ELR (cell line): ENCODE results near the gene BPIFB4.
A peak's percentile ranks its signal among the peaks of the same experiment; 100 is the strongest.
"Not testable (repeated sequence)": the region's sequence is repeated elsewhere in the genome, so short reads cannot be mapped to it uniquely, and the experiment has no call there.

Experiments used
- DNase-seq: peaks from one replicate; pipeline ENCODE4 v3.0.0-alpha.2; 2015; ENCODE audit warnings: low read depth

The BPIFB4 gene

DNA sequence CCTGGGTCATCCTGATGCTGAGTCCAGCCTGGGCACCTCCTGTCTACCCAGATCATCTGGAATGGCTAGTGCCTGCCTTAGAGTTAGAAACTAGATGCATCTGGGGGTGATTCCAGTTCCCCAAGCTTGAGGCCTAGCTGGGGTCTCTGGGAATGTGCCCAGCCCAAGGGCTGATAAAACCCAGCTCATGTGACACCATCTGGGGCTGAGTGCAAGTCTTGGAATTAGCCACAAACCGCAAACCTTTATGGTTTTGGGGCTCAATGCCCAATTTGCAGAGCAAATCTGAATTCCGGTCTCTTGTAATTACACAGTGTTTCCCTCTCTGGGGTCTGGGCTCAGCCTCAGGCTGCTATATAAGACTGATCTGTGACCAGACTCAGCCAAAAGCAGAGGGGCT lies at the start of gene BPIFB4:
Gene BPIFB4, plus strand, starts transcription at position 385 of the 400 bp plus-strand sequence. CDS start 1,884 bp downstream, outside the sequence.
- no peak for DNase-seq

- DNase-seq: no peak
Observed at GRCh38 chr20:33030076-33030475, 49.4 kb upstream of the BPIFB4 start.

DNA sequence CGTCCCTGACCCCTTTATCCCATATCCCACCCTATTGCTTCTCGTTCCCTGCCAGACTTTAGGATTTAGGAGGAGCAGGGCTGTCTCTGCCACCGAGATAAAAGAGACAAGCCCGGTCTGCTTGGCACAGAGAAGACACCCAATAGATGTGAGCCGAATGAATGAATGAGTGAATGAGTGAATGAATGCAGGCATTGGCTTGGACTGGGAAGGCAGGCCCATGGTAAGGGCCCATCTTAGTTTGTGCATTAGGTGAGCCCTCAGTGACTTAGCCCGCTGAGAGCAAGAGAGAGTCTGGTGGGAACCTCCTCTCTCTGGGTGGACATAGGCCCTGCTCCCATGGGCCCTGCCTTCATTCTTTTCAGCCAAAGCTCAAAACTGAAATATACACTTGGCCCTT lies 48.9 kb upstream of the BPIFB4 start:
- no peak for DNase-seq

DNA sequence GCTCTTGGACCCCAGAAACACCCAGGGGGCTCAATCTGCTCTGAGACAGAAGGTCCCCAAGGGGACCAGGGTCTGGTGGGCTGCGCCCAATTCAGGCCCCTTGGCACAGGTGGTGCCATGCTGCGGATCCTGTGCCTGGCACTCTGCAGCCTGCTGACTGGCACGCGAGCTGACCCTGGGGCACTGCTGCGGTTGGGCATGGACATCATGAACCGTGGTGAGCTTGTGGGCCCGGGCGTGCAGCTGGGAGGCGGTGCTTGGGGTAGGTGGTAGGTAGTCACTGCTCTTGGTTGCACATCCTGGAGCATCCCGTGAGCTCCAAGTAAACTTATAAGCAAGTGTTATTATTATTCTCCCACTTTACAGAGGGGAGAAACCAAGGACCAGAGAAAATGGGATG lies 47.9 kb upstream of the BPIFB4 start, which contains the start of gene BPIFB6:
Gene BPIFB6, plus strand, starts transcription at position 118 of the 400 bp plus-strand sequence. Its CDS starts 0 bp downstream, at position 118.
- no peak for DNase-seq

DNA sequence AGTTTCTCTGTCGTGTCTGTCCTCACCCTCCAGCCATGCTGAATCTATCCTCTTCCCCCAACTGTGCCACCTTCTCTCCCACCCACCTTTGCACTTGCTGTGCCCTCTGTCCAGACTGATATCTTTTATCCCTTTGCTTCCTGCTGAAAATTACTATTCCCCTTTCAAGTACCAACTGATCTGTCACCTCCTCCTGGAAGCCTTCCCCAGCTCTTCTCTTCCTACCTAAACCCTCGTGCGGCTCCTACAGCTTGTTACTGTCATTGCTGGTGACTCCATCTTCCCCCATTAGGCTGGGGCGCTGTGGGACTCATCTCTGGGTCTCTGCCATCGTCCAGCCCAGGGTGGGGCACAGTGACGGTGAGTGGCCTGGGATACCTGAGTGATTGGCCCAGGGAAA lies 46.9 kb upstream of the BPIFB4 start:
- DNase-seq: no peak

DNA sequence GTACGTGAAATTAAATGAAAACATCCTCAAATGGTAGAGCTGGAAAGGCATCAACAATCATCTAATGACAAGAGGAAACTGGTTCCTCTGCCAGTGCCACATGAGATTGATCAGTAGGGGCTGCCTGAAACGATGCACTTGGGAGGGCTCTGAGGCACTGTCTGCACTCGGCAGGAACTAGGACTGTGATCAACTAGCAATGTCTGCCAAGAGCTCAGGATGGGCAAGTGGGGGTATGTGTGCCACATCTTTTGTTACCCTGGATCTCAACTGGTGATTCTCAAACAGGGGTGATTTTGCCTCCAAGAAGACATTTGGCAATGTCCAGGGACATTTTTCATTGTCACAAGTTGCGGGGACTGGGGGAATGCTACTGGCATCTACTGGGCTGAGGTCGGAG lies 46.1 kb upstream of the BPIFB4 start:
- no peak for DNase-seq

DNA sequence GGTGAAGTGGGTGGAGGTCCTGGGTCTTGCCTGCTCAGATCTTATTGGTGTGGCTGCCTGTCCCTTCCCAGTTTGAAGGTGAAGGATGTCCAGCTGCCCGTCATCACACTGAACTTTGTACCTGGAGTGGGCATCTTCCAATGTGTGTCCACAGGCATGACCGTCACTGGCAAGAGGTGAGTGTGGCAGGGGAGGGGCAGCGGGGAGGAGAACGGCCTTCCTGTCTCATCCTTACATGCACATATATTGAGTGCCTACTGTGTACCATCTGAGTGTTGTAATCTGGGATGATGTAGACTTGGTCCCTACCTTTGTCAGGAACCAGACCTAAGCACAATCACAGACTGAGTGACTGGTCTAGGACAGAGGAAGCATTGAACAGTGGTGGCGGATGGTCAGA lies 45.3 kb upstream of the BPIFB4 start:
- no peak for DNase-seq

- no peak for DNase-seq
Observed at GRCh38 chr20:33034901-33035492, 44.4 kb upstream of the BPIFB4 start.

DNA sequence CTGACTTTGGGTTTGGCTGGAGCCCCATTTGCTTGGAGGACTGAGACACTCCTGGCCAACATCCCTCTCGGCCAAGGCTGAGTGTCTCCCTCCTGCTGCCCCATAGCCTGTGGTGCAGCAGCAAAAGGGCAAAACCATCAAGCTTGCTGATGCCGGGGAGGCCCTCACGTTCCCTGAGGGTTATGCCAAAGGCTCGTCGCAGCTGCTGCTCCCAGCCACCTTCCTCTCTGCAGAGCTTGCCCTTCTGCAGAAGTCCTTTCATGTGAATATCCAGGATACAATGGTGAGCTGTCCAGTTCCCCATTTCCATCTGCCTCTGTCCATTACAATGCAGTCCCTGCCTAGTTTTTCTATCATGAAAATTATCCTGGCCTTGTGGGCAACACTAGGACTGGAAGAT lies 42.0 kb upstream of the BPIFB4 start:
- no peak for DNase-seq

DNA sequence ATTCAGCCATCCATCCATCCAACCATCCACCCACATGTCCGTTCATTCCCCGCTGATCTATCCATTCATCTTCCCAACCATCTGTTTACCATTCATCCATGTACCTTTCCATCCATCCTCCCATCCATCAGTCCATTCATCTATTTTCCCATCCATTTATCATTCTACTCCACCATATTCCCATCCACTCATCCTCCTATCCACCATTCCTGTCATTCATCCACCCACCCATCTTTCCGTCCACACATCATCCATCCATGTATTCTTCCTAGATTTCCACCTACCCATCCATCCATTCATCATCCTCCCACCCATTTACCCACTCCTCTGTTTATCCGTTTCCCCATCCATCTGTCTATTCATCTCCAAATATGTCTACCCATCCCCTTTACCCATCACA lies 41.2 kb upstream of the BPIFB4 start:
- DNase-seq: no peak

DNA sequence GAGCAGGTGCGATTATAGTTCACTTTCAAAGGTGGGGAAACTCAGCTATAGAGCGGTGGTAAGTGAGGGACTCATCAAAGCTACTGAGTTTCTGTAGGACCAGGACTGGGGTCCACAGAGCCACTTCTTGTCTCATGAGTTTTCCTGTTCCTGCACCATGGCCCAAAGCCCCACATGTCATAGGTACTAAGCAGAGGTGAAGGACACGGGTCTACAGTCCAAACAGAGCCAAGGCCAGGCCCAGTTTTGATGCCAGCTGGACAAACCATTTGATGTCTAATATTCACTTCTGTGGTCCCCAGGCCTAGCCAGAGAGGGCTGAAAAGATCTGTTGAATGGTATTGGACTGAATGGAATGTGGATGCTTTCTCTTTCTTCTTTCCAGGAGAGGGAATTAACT lies 37.0 kb upstream of the BPIFB4 start:
- no peak for DNase-seq

DNA sequence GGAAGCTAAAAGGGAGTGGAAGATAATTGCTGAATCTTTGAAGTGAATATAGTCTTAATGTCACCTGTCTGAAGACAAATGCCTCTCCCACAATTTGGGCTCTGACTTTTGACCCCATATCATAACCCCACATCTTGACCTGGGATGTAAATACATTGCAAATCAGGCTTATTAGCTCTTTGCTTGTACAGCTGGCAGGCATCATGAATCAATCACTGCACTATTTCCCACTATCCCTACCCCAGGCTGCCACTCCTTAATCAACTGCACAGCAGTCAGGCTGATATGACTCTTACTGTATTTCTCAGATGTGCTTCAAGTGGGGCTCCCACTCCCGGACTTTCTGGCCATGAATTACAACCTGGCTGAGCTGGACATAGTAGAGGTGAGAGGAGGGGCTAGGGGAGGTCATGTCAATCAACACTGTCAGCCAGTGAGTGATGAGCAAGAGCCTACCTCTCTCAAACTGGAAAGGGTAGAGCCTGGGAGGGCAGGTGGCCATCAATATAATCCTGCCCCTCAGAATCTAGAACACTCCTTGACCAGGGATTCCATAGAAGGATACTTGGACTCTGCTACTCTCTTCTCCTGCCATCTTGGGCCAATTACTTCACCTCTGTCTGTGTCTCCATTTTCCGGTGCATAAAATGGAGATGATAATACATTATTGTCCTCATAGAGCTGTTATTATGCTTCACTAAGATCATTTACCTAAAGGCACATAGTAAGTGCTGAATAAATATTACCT lies 36.3 kb upstream of the BPIFB4 start:
- DNase-seq: no peak

GRCh38 chr20:33043731-33044181 lies 35.7 kb upstream of the BPIFB4 start:
- DNase-seq: no peak

DNA sequence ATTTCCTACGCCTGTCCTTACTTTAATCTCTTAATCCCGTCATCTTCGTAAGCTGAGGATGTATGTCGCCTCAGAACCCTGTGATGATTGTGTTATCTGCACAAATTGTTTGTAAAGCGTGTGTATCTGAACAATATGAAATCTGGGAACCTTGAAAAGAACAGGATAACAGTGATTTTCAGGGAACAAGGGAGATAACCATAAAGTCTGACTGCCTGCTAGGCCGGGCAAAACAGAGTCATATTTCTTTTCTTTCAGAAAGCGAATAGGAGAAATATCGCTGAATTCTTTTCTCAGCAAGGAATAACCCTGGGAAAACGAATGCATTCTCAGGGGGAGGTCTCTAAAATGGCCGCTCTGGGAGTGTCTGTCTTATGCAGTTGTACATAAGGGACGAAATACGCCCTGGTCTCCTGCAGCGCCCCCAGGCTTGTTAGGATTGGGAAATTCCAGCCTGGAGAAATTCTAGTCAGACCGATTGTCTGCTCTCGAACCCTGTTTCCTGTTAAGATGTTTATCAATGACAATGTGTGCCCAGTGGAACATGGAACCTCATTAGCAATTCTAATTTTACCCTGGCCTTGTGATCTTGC lies 34.2 kb upstream of the BPIFB4 start:
- not testable (repeated sequence) for DNase-seq

DNA sequence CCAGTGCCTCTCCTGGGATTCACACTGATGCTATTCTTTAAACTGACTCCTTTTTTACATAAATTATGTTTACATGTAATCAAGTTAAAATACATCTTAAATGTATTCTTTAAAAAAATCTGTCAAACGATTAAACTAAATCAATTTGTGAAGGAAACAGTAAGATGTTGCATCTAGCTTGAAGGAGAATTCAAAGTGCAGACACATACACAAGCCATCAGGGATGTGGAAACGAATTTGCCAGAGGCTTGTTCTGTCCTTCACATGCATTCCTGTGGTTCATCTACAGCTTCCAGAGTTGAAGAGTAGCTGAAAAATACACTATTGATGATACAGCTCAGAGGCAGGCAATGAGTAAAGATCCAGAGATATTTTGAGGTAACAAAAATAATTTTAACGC lies 33.0 kb upstream of the BPIFB4 start:
- DNase-seq: peak; percentile 7

GRCh38 chr20:33051333-33051732 lies 28.1 kb upstream of the BPIFB4 start:
- DNase-seq: no peak

DNA sequence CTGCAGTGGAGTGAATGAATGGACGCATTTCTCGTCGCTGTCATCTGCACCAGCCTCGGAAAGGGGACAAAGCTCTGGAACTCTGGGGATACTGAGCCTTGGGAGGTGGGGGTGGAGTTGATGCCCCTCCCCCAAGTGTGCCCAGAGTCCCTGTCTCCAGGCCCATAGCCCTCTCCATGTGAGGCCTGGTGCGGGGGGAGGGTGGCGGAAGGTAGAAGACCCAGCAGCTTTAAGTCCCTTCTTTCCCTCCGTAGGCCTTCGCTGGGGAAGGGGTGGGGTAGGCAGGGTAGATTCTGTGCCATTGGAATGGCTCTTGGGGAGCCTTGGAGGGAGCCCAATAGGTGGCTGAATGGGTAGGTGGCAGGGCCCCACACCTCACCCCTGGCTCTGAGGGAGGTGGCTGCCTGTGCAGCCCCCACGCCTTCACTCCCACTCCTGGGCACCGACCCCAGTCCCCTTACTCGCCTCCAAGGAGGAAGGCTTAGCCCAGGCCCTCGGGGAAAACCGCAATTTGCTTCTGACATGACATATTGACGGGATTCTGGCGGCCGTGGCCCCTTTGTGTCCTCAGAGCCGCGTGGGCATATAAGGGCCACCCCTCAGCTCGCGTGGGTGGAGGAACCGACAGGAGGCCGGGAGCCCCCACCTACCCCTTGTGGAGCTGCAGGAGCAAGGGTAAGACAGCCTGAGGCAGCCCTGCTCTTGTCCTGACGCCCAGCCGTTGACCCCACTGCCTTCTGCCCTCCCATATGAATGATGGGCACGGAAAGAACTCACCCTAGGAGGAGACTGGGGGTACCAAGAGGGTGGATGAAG lies 25.9 kb upstream of the BPIFB4 start, which contains the start of gene BPIFB3:
Gene BPIFB3, plus strand, starts transcription at position 613 of the 816 bp plus-strand sequence. CDS start 1,533 bp downstream, outside the sequence.
- no peak for DNase-seq

DNA sequence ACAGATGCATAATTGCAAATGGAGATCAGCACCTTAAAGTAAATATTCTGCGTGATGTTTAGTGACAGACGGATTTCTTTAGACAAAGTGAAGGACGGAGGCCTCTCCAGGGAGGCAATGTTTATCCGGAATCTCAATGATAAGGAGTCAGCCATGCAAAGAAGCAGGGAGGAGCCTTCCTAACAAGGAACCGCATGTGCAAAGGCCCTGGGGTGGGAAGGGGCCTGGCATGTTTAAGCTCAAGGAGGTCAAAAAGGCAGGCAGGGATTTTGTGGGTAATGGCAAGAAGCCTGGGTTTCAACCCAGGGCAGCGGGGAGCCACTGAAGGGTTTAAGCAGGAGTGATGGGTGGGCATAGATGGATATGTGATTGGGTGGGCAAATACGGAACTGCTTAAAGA lies 25.1 kb upstream of the BPIFB4 start:
- no peak for DNase-seq

GRCh38 chr20:33054791-33055190 lies 24.7 kb upstream of the BPIFB4 start:
- no peak for DNase-seq

DNA sequence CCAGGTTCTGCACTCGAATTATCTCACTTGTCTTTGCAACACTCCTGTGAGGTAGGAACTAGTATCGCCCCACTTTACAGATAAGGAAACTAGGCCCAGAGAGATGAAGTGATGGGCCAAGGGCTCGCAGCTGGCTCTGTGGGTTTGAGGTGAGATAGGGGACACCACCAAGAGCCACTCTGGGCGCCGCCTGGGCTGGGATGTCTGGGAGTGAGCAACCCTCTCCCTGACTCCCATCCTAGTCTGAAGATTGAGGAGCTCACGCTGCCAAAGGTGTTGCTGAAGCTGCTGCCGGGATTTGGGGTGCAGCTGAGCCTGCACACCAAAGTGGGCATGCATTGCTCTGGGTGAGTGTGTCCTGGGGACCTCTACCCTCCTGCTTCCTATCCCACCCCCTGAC lies 20.3 kb upstream of the BPIFB4 start:
- no peak for DNase-seq

GRCh38 chr20:33059741-33060390 lies 19.6 kb upstream of the BPIFB4 start:
- no peak for DNase-seq

DNA sequence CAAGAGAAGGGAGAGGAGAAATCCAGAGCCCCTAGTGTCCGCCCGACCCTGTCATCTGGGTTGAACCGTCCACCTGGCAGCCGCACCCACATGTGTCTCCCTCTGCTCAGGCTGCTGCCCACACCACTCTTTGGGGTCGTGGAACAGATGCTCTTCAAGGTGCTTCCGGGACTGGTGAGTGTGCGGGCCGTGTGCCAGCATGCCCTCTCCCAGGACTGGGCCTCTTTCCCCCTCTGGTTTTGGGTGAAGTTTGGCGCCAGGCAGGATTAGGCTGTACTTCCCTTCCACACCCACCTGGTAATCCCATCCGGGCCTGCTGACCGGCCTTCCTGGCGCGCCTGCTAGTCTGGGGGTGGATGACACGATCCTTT lies 17.8 kb upstream of the BPIFB4 start:
- no peak for DNase-seq
